Lower leg skin (tissue), 4 donors: ENCODE data around the gene TMEM163. TPM values are rescaled to one million over a fixed set of nuclear protein-coding genes. Genes with fewer than 3 reads are reported as not detected.

ENCODE experiments used
- DNase-seq, 2 donors: peaks; one replicate each; pipeline ENCODE4 v3.0.0-alpha.2; 2019; ENCODE audit warnings: low spot score in 2 of 2
- H3K4me3 ChIP-seq: fragments of 200-600 bp; sonication (generic); 2 replicates; pipeline ENCODE4 v1.5.1; 2017; ENCODE audit warnings: mild to moderate bottlenecking, low read depth; ENCODE audit not compliant: poor library complexity, severe bottlenecking
- POLR2A ChIP-seq, 2 donors: fragments of 450-650 bp; IDR thresholded peaks; one replicate each; pipeline ENCODE4 v1.6.1; 2016 to 2017; ENCODE audit warnings: antibody characterized with exemption in 2 of 2, mild to moderate bottlenecking in 1 of 2, moderate library complexity in 1 of 2
- WGBS, 2 donors: methylation state at CpG; one replicate each; pipeline ENCODE4 v1.1.5; 2018; 5-methylcytosine and 5-hydroxymethylcytosine counted together
- intact Hi-C: fragments of 100-400 bp; cut with DNase I; formaldehyde crosslinking; loops from one replicate; pipeline ENCODE4 v1.15.0; 2023; ENCODE audit warnings: low total_unique reads
- total RNA-seq, 4 donors: library from RNA; depleted of rRNA; stranded (reverse); fragments of >200 nt; gene quantifications; one replicate each; pipeline ENCODE4 v1.1.0, GENCODE V29; 2016
- TF ChIP-seq, protein P1 (sequence below), 3 donors: fragments of 450-650 bp; IDR thresholded peaks; one replicate each; pipeline ENCODE4 v1.5.1; 2016; ENCODE audit warnings: antibody characterized with exemption in 3 of 3, mild to moderate bottlenecking in 3 of 3, moderate library complexity in 2 of 3

Gene TMEM163
- total RNA-seq, 4 donors from 2014 or later: 0.19 to 0.46 TPM; not detected in 2

DNA sequence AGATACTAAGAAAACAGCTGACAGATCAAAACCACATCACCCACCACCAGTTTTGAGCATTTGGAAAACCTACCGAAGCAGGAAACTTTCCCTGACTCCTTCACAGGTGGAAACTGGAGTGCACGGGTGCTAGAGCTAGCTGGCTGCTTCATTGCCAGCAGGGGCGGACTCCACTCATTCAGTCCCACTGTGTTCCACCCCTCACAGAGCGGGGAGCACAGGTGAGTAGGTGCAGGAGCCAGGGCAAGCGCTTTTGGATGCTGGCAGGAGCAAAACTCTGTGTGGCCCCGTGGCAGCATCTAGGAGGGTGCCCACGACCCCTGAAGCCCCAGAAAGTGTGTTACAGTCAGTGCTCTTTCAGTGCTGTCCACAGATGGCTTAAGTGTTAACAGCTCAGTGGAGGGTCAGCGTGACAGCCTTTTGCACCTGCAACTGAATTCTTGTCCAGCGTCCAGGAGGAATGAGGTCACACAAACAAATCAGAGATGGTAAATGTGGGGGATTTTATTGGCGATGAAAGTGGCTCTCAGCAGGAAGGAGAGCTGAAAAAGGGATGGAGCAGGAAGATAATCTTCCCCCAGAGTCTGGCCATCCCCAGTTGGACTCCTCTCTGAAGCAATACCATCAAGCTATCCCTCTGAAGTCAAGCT, 71.1 kb downstream of the TMEM163 start:
- 80% methylated on average over 10 of the region's 10 CpGs for WGBS, 2 donors
- H3K4me3 ChIP-seq: no peak overlapping the region
- intact Hi-C loops: no loop called here
- no peak for DNase-seq
- no peak for TF ChIP-seq POLR2A (IDR thresholded peaks at IDR 0.05)
- TF ChIP-seq, protein P1, sequence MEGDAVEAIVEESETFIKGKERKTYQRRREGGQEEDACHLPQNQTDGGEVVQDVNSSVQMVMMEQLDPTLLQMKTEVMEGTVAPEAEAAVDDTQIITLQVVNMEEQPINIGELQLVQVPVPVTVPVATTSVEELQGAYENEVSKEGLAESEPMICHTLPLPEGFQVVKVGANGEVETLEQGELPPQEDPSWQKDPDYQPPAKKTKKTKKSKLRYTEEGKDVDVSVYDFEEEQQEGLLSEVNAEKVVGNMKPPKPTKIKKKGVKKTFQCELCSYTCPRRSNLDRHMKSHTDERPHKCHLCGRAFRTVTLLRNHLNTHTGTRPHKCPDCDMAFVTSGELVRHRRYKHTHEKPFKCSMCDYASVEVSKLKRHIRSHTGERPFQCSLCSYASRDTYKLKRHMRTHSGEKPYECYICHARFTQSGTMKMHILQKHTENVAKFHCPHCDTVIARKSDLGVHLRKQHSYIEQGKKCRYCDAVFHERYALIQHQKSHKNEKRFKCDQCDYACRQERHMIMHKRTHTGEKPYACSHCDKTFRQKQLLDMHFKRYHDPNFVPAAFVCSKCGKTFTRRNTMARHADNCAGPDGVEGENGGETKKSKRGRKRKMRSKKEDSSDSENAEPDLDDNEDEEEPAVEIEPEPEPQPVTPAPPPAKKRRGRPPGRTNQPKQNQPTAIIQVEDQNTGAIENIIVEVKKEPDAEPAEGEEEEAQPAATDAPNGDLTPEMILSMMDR (IDR thresholded peaks at IDR 0.05): no peak

DNA sequence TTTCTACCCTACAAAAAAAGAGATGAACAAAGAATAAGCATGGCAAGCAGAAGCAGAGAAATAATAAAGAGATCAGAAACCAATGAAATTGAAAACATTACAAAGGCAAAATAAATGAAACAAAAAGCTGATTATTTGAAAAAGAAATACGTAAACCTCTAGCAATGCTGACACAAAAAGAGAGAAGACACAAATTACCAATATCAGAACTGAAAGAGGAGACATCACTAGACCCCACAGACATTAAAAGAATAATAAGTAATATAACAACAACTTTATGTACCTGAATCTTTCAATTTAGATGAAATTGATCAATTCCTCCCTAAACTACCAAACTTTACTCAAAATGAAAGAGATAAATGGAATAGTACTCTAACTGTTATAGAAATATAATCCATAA, 75.9 kb downstream of the TMEM163 start:
- TF ChIP-seq, protein P1 (IDR thresholded peaks at IDR 0.05): no peak
- no peak for TF ChIP-seq POLR2A (IDR thresholded peaks at IDR 0.05)
- no peak for DNase-seq
- no peak overlapping the region for H3K4me3 ChIP-seq
- 84 to 90% methylated on average over 1 of the region's 1 CpG for WGBS, 2 donors
- intact Hi-C loops: no loop called here

DNA sequence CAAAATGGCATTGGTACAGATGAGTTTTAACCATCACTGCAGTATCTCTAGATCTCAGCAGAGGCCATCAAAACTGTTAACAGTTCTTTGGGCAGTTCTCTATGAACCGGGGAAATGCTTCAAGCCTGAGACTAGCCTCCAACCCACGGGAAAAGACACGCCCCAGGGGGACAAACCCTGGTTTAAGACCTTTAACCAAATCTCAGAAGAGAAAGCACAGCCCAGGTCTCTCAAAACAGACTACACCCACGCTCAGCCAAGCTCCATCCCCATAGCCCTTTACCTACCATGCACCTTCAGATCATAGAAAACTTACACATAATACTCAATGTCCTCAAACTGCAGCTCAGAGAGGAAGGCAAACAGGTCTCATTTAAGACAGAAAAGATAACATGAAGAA, 78.3 kb downstream of the TMEM163 start:
- WGBS, 2 donors: 56 to 62% methylated on average over 4 of the region's 4 CpGs
- H3K4me3 ChIP-seq: no peak overlapping the region
- DNase-seq: no peak
- intact Hi-C loops: no loop called here
- no peak for TF ChIP-seq POLR2A (IDR thresholded peaks at IDR 0.05)
- TF ChIP-seq, protein P1 (IDR thresholded peaks at IDR 0.05): no peak

DNA sequence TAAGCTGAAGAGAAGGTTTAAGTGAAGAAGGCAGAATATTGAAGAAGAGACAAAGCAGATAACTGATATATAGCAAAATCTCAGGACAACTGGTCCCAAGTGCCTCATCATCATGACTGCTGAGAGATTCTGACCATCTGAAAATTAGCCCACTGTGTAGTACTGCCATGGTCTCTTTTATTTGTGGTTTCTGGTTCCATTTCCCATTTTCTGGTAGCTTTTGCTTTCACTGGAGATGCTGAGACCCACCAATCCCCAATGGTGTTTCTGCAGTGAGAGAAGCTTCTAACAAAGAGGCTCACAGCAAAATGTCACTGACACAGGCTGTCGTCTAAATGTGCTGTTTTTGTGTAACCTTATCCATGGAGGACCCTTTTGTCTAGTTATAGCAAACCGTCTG, 79.5 kb downstream of the TMEM163 start:
- H3K4me3 ChIP-seq: no peak overlapping the region
- no peak for DNase-seq
- no peak for TF ChIP-seq POLR2A (IDR thresholded peaks at IDR 0.05)
- TF ChIP-seq, protein P1 (IDR thresholded peaks at IDR 0.05): no peak
- intact Hi-C loops: no loop called here
- 64 to 66% methylated on average over 2 of the region's 2 CpGs for WGBS, 2 donors

DNA sequence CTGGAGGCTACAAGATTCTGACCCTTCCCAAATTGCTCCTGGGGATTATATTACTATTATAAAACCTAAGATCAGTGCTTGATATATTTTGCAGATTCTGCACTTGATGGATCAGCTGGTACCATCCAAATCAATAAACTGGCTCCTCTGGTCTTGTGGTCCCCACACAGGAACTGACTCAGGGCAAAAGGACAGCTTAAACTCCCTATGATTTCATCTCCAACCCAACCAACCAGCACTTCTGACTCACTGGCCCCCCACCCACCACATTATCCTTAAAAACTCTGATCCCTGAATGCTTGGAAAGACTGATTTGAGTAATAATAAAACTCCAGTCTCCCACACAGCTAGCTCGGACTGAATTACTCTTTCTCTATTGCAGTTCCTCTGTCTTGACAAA, 82.1 kb downstream of the TMEM163 start:
- no peak overlapping the region for H3K4me3 ChIP-seq
- WGBS, 2 donors: 77 to 78% methylated on average over 1 of the region's 1 CpG
- no peak for TF ChIP-seq POLR2A (IDR thresholded peaks at IDR 0.05)
- TF ChIP-seq, protein P1 (IDR thresholded peaks at IDR 0.05): no peak
- intact Hi-C loops: no loop called here
- no peak for DNase-seq
